ENCODE results near the gene GDF10. TPM values are rescaled to one million over a fixed set of nuclear protein-coding genes. Genes with fewer than 3 reads are reported as not detected.

GDF10 gene
- total RNA-seq, 4 donors from 2014 or later, result 0.48 to 2.4 (median 0.66) TPM

DNA sequence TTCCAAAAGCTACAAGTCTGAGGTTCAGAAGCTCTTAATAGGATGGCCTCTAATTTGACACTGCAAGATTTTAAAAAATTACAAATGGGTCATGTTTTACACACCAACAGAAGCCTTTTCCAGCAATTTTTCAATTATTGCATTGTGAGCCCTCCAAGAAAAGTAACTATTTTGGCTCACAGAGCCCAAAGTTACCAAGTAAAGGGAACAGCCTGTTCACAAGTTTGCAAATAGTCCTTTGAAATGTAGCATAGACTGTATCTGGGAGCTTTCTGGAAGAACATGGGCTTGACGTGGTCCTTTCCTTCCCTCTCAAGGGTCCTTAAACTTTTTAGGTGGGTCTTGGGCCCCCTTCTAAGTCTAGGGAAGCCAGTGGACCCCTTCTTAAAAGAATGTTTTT is 1.3 kb upstream of the GDF10 start:
- TF ChIP-seq, protein P1, sequence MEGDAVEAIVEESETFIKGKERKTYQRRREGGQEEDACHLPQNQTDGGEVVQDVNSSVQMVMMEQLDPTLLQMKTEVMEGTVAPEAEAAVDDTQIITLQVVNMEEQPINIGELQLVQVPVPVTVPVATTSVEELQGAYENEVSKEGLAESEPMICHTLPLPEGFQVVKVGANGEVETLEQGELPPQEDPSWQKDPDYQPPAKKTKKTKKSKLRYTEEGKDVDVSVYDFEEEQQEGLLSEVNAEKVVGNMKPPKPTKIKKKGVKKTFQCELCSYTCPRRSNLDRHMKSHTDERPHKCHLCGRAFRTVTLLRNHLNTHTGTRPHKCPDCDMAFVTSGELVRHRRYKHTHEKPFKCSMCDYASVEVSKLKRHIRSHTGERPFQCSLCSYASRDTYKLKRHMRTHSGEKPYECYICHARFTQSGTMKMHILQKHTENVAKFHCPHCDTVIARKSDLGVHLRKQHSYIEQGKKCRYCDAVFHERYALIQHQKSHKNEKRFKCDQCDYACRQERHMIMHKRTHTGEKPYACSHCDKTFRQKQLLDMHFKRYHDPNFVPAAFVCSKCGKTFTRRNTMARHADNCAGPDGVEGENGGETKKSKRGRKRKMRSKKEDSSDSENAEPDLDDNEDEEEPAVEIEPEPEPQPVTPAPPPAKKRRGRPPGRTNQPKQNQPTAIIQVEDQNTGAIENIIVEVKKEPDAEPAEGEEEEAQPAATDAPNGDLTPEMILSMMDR (IDR thresholded peaks at IDR 0.05), result no peak
- ATAC-seq (ENCODE audit: low FRiP score) (no peak), DNase-seq (ENCODE audit: low spot score) (no peak)

GRCh38 chr10:47300429-47300931 is 483 bp downstream of the GDF10 start:
- TF ChIP-seq, protein P1 (IDR thresholded peaks at IDR 0.05), result no peak
- DNase-seq (ENCODE audit: low spot score), result no peak
- ATAC-seq (ENCODE audit: low FRiP score), result no peak

- TF ChIP-seq, protein P1 (IDR thresholded peaks at IDR 0.05), result no peak
- no peak for DNase-seq (ENCODE audit: low spot score)
- no peak for ATAC-seq (ENCODE audit: low FRiP score)
Observed at GRCh38 chr10:47301833-47302232, 1.8 kb downstream of the GDF10 start.

GRCh38 chr10:47303105-47303504 is 3.1 kb downstream of the GDF10 start:
- no peak for ATAC-seq (ENCODE audit: low FRiP score)

DNA sequence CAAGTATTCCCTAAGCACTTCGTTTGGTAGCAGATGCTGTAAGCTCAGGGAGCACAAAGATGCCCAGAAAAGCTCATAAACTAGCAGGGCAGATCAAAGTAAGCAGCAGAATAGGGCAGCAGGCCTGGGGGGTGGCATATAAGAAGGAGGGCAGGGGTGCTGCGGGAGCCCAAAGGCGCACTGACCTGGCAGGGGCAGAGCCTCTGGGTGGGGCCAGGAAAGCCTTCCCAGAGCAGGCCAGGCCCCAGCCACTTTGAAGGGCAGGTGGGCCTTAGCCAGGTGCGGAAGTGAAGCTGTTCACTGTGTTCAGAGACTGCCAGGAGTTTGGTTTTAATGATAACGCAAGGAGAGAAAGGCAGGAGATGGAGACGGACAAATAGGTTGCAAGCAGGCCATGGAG is 3.9 kb downstream of the GDF10 start:
- DNase-seq (ENCODE audit: low spot score) (no peak), ATAC-seq (ENCODE audit: low FRiP score) (no peak)
- TF ChIP-seq, protein P1 (IDR thresholded peaks at IDR 0.05), result no peak

More at GRCh38 chr10:47303105-47303504, 3.1 kb downstream of the GDF10 start:
- TF ChIP-seq, protein P1 (IDR thresholded peaks at IDR 0.05), result no peak
- DNase-seq (ENCODE audit: low spot score), result no peak

- ATAC-seq (ENCODE audit: low FRiP score), result no peak
- no peak for DNase-seq (ENCODE audit: low spot score)
- TF ChIP-seq, protein P1 (IDR thresholded peaks at IDR 0.05), result no peak
Observed at GRCh38 chr10:47305566-47305965, 5.6 kb downstream of the GDF10 start.

DNA sequence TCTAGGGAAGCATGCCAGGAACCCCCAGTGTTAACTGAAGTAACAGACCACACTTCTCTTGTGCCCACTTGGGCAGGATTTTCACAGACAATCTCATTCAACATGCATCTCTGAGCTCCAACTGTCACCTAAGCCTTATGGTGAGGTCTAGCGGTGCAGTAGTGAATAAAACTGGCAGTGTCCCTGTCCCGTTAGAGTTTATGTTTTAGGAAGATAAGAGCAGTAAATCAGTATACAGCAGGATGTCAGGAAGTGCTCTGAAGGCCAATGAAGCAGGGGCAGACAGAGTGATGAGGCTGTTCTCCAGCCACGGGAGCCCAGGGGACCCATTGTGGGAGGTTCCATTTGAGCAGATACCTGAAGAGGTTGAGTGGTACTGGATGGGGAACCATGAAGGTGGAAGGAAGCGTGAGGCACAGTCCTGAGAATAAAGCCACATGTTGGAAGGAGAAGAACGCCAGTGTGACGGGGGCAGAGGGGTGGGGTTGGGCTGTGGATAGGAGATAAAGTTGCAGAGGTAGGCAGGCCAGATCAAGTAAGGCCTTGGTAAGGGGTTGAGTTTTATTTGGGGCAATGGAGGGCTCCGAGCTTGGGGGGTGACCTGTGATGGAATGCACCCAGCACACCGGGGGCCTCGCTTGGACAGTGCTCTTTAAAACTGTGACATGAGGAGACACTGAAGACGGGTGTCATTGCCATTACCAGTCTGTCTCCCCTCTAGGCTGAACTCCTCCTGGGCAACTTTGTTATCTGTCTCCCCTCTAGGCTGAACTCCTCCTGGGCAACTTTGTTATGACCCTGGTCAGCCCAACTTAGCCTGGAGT is 6.6 kb downstream of the GDF10 start:
- ATAC-seq (ENCODE audit: low FRiP score) (no peak), DNase-seq (ENCODE audit: low spot score) (no peak)
- TF ChIP-seq, protein P1 (IDR thresholded peaks at IDR 0.05), result no peak
